ENCODE data around the gene SLC7A7.
A peak's percentile ranks its signal among the peaks of the same experiment; 100 is the strongest.
"Not testable (repeated sequence)": the region's sequence is repeated elsewhere in the genome, so short reads cannot be mapped to it uniquely, and the experiment has no call there.

The SLC7A7 gene

DNA sequence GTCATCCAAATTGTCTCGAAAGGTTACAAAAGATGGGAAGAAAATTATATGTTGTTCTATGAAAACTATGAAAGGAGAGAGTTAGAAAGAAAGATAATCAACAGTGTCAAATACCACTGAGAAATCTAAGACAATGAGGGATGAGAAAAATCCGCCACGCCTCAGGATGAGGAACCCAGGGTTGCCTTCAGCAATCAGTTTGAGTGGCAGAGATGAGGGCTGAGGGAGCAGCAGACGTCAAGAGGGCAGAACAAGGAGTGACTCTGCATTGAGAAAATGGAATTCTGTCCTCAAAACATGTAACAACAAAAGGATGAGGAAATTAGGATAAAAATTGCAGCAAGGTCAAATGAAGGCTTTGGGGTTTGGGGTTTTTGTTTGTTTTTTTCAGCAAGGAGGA, 67.0 kb downstream of the SLC7A7 start:
- DNase-seq, result no peak

DNA sequence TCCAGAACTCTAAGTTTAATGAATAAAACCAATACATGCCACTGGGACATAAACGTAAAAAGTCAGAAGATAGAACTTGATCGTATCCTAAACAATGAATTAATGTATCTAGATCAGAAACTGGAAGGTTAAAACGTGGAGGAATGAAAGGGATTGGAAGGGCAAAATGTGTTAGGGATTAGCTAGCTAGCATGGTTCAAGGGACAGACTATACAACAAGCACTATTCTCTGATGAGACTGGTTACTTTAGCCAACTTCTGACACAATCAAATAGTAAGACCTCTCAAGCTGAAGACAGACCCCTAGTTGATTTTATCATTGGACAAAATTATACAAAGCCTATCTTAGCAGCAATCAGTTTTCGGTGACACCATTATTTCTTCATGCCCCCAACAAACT, 67.5 kb downstream of the SLC7A7 start:
- DNase-seq, result no peak

DNA sequence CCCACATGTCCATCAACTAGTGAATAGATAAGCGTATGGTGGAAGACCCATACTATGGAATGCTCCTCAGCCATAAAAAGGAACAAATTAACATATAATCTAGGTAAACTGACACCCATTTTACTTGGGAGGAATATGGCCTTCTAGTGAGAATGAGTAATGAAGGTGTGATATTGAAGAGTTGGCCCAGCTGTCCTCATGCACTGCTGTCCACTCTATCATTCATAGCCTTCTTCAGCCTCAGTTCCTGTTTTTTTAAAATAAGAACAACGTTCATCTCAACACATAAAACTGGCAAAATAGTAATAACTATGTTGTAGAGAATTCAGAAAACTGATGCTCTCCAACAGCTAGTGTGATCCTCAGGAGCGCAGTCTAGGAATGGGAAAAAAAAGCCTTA, 75.2 kb downstream of the SLC7A7 start:
- no peak for DNase-seq

DNA sequence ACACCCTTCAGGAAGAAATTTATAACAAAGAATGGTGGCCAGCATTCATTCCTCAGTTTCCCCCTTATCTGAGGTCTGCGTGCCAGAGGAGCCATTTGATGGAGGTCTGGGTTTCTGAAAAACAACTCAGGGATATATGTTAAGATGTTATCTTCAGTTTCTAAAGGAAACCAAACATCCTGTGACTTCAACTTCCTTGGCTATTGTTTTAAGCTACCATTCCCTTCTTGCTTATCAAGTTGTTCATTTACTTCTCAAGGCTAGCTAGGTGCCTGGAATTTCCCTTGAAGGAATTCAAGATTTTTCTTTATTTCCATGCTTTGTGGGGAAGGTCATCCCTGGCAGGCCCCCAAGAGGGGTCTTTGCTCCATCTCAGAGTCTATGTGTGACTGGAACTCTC, 75.8 kb downstream of the SLC7A7 start:
- DNase-seq, result peak; percentile 49

DNA sequence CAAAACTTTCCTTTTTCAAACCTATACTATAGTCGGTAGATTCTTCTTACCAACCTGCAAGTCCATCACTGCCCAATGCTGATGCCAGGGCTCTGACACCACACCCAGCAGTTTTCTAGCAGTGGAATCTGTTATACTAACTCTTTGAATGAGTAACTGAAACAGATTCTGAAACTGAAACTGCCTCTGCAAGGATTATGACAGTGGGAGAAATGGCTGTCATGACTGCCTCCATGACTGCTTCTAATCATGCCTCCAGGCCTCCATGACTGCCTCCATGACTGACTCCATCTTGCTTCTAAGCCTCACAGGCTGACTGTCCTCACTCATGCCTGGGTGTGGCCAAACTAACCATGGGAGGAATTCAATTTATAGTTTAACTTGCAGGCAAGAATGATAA, 78.2 kb downstream of the SLC7A7 start:
- no peak for DNase-seq

DNA sequence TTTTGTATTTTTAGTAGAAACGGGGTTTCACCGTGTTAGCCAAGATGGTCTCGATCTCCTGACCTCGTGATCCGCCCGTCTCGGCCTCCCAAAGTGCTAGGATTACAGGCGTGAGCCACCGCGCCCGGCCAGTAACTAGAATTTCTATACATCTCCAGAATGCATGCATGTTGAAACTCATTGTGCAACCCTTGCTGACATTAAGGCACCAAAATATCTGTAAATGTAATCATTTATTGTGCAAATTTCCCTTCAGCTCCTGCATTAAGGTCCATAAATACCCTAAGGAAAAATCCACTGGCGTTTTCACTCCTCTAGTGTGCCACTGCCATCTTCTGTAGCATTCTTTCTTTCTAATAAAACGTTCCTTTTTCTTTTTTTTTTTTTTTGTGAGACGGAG, 78.9 kb downstream of the SLC7A7 start:
- not testable (repeated sequence) for DNase-seq

DNA sequence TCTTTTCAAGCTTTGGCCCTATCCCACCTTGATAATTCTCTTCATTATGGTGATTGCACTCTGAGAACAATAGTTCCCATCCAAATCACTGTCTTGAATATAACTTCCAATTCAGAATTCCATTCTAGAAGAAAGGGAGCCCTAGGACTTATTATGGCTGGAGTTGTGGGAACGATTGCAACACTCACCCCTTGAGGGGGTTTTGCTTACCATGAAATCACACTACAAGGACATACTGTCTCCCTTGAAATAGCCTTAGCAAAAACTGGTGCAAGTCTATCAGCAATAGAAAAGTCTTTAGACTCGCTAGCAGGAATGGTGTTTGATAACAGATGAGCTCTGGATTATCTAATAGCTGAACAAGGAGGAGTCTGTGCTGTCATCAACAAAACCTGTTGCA, 80.1 kb downstream of the SLC7A7 start:
- DNase-seq, result no peak

DNA sequence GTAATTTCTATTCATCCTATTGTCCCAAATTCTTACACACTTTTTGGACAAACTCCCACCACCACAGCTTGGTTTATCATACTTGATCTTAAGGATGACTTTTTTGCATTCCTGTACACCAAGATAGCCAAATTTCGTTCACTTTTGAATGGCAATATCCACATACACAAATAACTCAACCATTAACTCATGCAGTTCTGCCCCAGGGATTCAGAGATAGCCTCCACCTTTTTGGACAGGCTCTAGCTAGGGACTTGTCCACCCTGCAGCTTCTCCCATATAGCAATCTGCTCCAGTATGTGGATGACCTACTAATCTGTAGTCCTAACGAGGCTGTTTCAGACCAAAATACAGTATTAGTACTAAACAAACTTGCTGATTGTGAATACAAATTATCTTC, 81.4 kb downstream of the SLC7A7 start:
- DNase-seq, result no peak

DNA sequence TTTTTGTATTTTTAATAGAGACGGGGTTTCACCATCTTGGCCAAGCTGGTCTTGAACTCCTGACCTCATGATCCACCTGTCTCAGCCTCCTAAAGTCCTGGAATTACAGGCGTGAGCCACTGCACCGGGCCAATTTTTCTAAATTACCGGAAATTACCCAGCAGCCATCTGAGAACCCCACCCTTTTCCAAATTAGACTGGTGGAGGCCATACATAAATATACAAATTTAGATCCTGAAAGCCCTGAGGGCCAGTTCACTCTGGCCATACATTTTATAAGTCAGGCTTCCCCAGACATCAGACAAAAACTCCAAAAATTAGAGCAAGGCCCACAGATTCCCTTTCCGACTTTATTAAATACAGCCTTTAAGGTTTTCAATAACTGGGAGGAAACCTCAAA, 83.2 kb downstream of the SLC7A7 start:
- DNase-seq, result not testable (repeated sequence)

DNA sequence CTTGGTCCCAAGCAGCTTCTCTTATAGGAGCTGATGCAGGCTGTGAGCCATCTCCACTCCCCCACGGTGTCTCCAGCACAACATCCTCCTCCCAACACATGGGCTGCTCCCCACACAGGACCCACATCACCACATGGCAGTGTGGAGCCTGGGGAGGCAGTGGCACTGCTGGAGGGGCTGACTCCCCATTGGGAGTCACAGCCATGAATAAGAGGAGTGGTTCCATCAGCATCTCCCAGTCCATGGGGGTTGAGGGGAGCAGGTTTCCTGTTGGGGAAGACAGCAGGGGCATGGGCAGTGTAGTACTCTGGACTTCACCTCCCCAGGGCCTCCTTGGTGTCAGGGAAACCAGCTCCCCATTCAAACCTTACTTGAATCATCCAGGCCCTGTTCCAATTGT, 89.2 kb downstream of the SLC7A7 start:
- DNase-seq, result no peak

DNA sequence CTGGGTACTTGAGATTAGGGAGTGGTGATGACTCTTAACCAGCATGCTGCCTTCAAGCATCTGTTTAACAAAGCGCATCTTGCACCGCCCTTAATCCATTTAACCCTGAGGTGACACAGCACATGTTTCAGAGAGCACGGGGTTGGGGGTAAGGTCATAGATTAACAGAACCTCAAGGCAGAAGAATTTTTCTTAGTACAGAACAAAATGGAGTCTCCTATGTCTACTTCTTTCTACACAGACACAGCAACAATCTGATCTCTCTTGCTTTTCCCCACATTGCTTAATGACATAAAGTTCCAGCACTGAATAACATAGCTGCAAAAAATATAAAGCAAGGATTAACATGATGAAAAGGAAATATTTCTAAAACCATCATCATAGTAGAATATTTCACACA, 89.9 kb downstream of the SLC7A7 start:
- DNase-seq, result not testable (repeated sequence)

DNA sequence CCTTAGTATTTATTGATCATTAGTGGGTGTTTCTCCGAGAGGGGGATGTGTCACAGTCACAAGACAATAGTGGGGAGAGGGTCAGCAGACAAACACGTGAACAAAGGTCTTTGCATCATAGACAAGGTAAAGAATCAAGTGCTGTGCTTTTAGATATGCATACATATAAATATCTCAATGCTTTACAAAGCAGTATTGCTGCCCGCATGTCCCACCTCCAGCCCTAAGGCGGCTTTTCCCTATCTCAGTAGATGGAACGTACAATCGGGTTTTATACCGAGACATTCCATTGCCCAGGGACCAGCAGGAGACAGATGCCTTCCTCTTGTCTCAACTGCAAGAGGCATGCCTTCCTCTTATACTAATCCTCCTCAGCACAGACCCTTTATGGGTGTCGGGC, 90.4 kb downstream of the SLC7A7 start:
- DNase-seq, result not testable (repeated sequence)

DNA sequence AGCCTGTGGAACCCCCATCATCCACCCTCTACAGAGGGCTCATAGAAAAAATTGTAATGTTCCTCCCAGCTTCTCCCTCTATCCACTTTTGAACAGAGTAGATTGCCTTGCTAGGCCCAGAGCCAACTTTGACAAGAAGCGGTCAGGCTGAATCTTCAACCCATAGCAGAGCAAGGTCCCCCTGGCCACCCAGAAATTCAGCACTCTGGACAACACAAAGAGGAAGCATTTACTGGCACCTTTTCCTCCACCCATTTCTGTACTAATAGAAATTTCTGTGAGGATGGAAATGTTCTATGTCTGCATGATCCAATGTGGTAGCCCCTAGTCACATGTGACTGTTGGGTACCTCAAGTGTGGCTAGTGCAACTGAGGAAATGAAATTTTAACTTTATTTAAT, 91.4 kb downstream of the SLC7A7 start:
- no peak for DNase-seq
